HG03280 (cell line): ENCODE measurements around the gene LRRC72.

Experiments
- ATAC-seq: cut with Tn5 transposase; IDR thresholded peaks from one replicate; pipeline ENCODE4 v1.9.1; 2021; ENCODE audit warnings: mild to moderate bottlenecking, moderate library complexity; ENCODE audit not compliant: unreplicated experiment

LRRC72 gene

GRCh38 chr7:16616122-16616521, 89.5 kb downstream of the LRRC72 start:
- ATAC-seq, result no peak

- ATAC-seq, result no peak
Observed at GRCh38 chr7:16616542-16616941, 89.9 kb downstream of the LRRC72 start.

- ATAC-seq, result peak; percentile 86
Observed at GRCh38 chr7:16619979-16620408, 93.4 kb downstream of the LRRC72 start.

GRCh38 chr7:16626388-16626787, 99.8 kb downstream of the LRRC72 start:
- no peak for ATAC-seq

GRCh38 chr7:16627236-16627635, 100.6 kb downstream of the LRRC72 start:
- no peak for ATAC-seq

- ATAC-seq, result no peak
Observed at GRCh38 chr7:16630654-16631053, 104.0 kb downstream of the LRRC72 start.
